Naive B cell (primary cell): ENCODE data around the gene CORO2A. TPM values are rescaled to one million over a fixed set of nuclear protein-coding genes. Genes with fewer than 3 reads are reported as not detected.

Experiments used
- ATAC-seq, 2 donors: fragments of 150-1000 bp; cut with Tn5 transposase; 2 replicates each; pipeline ENCODE4 v1.10.0; 2021; ENCODE audit warnings: low read depth in 2 of 2, mild to moderate bottlenecking in 2 of 2, moderate library complexity in 2 of 2
- DNase-seq: peaks from one replicate; pipeline ENCODE4 v3.0.0; 2022
- H3K27ac Mint-ChIP-seq, 6 donors: one replicate each; pipeline ENCODE4 v1.8.0; 2020 to 2022; ENCODE audit warnings: mild to moderate bottlenecking in 6 of 6, mixed read lengths in 6 of 6, moderate library complexity in 5 of 6, inconsistent platforms in 2 of 6
- H3K27me3 Mint-ChIP-seq, 3 donors: one replicate each; pipeline ENCODE4 v1.8.0; 2021 to 2022; ENCODE audit warnings: mixed read lengths in 3 of 3, mild to moderate bottlenecking in 1 of 3
- H3K36me3 Mint-ChIP-seq, 2 donors: one replicate each; pipeline ENCODE4 v1.8.0; 2020 to 2022; ENCODE audit warnings: mixed read lengths in 2 of 2, inconsistent platforms in 1 of 2, mild to moderate bottlenecking in 1 of 2
- H3K4me1 Mint-ChIP-seq, 3 donors: one replicate each; pipeline ENCODE4 v1.8.0; 2020 to 2022; ENCODE audit warnings: mixed read lengths in 3 of 3, inconsistent platforms in 1 of 3, mild to moderate bottlenecking in 1 of 3, moderate library complexity in 1 of 3
- H3K4me3 Mint-ChIP-seq, 8 donors: one replicate each; pipeline ENCODE4 v1.8.0; 2020 to 2022; ENCODE audit warnings: mild to moderate bottlenecking in 8 of 8, mixed read lengths in 8 of 8, moderate library complexity in 8 of 8, inconsistent platforms in 2 of 8
- H3K9me3 Mint-ChIP-seq, 7 donors: one replicate each; pipeline ENCODE4 v1.8.0; 2020 to 2022; ENCODE audit warnings: mixed read lengths in 7 of 7, mild to moderate bottlenecking in 5 of 7, inconsistent platforms in 2 of 7, moderate library complexity in 1 of 7
- polyA plus RNA-seq, 6 donors: library from polyadenylated mRNA; unstranded; fragments of 300-500 nt; fragmentation: Illumina TruSeq; gene quantifications; one replicate each; pipeline ENCODE4 v1.2.3, GENCODE V29; 2021; ENCODE audit warnings: low read depth in 6 of 6

The CORO2A gene
- polyA plus RNA-seq, 6 donors from 2014 or later, result 0.49 to 2.3 (median 0.87) TPM; not detected in 1

DNA sequence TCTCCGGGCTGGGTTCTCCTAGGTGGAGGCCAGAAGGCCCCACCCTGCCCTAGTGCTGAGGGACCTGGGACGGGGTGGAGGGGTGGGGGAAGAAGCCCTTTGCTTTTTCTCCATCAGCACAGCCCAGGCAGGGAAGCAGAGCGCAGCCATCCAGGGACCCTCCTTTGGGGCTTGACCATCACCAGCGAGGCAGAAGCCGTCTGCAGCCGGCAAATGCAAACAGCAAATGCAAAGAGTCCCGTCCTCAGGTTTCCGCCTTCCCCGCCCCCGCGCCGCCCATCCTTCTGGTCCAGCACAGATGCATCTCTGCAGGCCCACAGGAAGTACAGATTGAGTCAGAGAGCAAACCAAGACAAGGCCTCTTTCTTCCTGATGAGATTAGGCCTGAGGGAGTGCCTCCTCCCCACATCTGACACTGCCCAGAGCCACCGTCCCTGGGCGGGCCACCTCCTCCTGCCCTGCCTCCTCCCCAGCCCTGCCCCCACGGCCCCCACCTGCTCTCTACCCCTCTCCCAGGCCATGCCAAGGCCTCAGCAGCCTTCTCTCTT is 23.4 kb downstream of the CORO2A start:
- DNase-seq (no peak), ATAC-seq (no peak)
- peaks cover 0 to 14% (median 4%) of the 10 kb centered on the region in 3 donors for H3K27me3 Mint-ChIP-seq
- peaks cover 0 to 4% of the 10 kb centered on the region in 2 donors for H3K36me3 Mint-ChIP-seq
- peak overlapping the region in 3 of 6 donors; percentile 69 to 85 (median 70) for H3K27ac Mint-ChIP-seq
- no peak overlapping the region for H3K4me3 Mint-ChIP-seq
- no peaks in the 10 kb centered on the region for H3K9me3 Mint-ChIP-seq
- H3K4me1 Mint-ChIP-seq, result peaks cover 0 to 11% (median 0%) of the 10 kb centered on the region in 3 donors

DNA sequence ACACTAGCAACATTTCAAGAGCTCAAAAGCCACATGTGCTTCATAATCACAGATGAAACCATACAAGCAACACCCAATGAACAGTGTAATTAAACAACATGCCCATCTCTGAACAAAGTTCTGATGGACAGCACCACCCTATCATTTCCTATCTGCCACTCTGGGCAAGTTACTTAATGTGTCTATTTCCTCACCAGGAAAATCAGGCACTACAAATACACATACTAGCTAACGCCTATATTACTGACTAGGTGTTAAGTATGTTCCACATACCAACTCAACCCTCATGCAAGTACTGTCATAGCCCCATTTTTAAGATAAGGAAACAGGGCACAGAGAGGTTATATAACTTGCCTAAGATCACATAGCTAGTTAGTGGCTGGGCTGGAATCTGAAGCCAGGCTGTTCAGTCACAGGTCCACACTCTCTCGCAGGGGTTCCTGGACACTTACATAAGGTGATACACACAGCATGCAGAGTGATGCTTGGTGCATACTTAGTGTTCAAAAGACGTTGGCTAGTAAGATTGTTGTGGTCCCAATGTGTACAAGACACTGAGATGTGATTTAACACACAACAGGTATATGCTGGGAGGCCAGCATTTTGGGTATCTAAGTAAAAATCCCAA is 24.2 kb downstream of the CORO2A start:
- Mint-ChIP-seq H3K36me3 (no peaks in the 10 kb centered on the region), H3K27me3 (peaks cover 0 to 9% (median 4%) of the 10 kb centered on the region in 3 donors), H3K4me3 (no peak overlapping the region), H3K4me1 (peaks cover 0 to 8% (median 0%) of the 10 kb centered on the region in 3 donors), H3K27ac (no peak overlapping the region), H3K9me3 (no peaks in the 10 kb centered on the region)
- ATAC-seq (no peak), DNase-seq (no peak)

DNA sequence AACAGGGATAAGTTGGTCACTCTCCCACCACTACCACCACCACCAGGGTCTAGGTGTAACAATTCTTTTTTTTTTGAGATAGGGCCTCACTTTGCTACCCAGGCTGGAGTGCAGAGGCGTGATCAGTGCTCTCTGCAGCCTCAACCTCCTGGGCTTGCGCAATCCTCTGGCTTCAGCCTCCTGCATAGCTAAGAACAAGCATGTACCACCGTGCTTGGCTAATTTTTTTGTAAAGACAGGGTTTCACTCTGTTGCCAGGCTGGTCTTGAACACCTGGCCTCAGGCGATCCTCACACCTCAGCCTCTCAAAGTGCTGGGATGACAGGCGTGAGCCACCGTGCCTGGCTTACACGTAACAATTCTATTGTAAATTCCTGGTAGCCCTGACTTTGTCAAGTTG is 27.5 kb downstream of the CORO2A start:
- DNase-seq, result no peak

DNA sequence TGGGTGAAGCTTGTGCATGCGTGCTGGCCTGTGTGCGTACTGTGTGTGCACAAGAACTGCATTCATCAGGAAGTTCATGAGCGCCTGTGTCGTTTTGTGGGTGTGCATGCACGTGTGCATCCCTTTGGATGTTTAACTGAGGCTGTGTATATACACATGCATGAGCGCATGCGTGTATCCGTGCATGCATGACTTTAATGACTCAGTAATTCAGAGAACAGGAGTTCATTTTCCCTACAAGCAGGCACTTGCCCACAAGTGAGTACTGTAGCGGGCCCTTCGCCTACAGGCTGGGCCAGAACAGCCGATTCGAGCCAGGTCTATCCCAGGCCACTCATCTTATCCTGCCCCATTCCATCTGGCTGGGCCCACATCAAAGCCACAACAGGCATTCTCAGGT is 29.8 kb downstream of the CORO2A start:
- Mint-ChIP-seq H3K9me3 (no peaks in the 10 kb centered on the region), H3K27me3 (peaks cover 0 to 9% (median 0%) of the 10 kb centered on the region in 3 donors), H3K27ac (no peak overlapping the region), H3K4me1 (peaks cover 0 to 6% (median 2%) of the 10 kb centered on the region in 3 donors), H3K4me3 (no peak overlapping the region), H3K36me3 (no peaks in the 10 kb centered on the region)
- ATAC-seq, result no peak
- no peak for DNase-seq

More for the DNA sequence above, 27.5 kb downstream of the CORO2A start:
- Mint-ChIP-seq H3K9me3 (no peaks in the 10 kb centered on the region), H3K4me3 (no peak overlapping the region), H3K4me1 (peaks cover 0 to 7% (median 2%) of the 10 kb centered on the region in 3 donors), H3K27ac (no peak overlapping the region), H3K36me3 (no peaks in the 10 kb centered on the region), H3K27me3 (peaks cover 0 to 9% (median 4%) of the 10 kb centered on the region in 3 donors)
- no peak for ATAC-seq

DNA sequence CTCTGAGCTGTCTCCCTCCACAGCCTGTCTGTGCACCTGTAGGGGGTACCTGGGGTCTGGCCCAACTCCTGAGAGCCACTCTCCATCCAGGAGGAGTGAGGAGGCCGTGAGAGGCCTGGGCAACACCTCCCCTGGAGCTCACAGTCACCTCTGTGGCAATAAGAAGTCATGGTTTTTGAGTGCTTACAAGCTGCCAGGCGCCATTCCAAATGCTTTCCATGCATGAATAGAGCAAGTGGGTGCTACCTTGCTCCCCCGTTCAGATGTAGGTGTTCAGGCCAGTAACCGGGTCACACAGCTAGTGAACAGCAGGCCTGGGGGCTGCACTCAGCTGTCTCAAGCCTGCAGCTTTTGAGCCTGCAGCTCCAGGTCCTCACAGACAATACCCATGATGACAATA is 30.6 kb downstream of the CORO2A start:
- Mint-ChIP-seq H3K27me3 (peaks cover 0 to 9% (median 0%) of the 10 kb centered on the region in 3 donors), H3K9me3 (no peaks in the 10 kb centered on the region), H3K27ac (peak overlapping the region in 1 of 6 donors; percentile 58), H3K36me3 (no peaks in the 10 kb centered on the region), H3K4me3 (no peak overlapping the region), H3K4me1 (peaks cover 0 to 6% (median 2%) of the 10 kb centered on the region in 3 donors)
- ATAC-seq (no peak), DNase-seq (no peak)

DNA sequence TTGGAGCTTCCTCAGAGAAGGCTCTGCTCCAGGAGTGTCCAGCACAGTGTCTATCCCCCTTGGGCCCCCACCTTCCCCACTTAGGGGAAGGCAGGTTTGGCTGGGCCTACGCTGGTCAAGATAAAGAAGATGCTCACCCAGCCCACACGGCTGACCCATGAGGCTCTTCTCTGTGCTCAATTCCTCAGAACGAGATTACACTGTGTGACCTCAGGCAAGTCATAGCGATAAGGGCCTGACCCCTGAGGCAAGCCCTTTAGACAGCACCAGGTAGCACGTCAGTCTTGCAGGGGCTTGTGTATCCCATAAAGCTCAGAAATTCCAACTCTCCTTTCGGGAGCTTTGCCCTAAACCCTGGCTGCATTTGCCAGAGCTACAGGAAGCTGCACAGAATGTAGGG is 32.6 kb downstream of the CORO2A start:
- no peaks in the 10 kb centered on the region for H3K9me3 Mint-ChIP-seq
- H3K27me3 Mint-ChIP-seq, result peaks cover 0 to 9% (median 0%) of the 10 kb centered on the region in 3 donors
- no peak overlapping the region for H3K4me3 Mint-ChIP-seq
- no peaks in the 10 kb centered on the region for H3K36me3 Mint-ChIP-seq
- H3K4me1 Mint-ChIP-seq, result peaks cover 0 to 3% (median 2%) of the 10 kb centered on the region in 3 donors
- H3K27ac Mint-ChIP-seq, result no peak overlapping the region
- no peak for ATAC-seq
- no peak for DNase-seq

DNA sequence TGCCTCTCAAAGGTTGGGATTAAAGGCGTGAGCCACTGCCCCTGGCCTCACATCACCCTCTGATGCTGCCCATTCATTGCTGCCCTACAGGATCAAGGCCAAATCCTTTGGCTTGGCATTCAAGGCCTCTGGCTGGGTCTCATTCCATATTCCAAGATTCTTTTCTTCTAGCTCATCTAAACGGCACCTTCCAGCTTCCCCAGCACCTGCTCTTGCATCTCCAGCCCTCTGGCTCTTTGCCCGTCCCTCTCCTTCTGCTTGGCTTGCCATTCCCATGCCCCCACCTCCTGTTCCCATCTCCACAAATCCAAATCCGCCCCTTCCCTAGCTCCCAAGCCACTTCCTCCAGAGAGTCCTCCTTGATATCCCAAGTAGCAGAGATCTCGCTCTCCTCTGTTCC is 33.1 kb downstream of the CORO2A start:
- peak overlapping the region in 1 of 6 donors; percentile 81 for H3K27ac Mint-ChIP-seq
- no peak for DNase-seq
- H3K4me1 Mint-ChIP-seq, result peaks cover 0 to 3% (median 2%) of the 10 kb centered on the region in 3 donors
- H3K4me3 Mint-ChIP-seq, result no peak overlapping the region
- no peak for ATAC-seq
- H3K9me3 Mint-ChIP-seq, result no peaks in the 10 kb centered on the region
- no peaks in the 10 kb centered on the region for H3K36me3 Mint-ChIP-seq
- H3K27me3 Mint-ChIP-seq, result peaks cover 0 to 9% (median 0%) of the 10 kb centered on the region in 3 donors

DNA sequence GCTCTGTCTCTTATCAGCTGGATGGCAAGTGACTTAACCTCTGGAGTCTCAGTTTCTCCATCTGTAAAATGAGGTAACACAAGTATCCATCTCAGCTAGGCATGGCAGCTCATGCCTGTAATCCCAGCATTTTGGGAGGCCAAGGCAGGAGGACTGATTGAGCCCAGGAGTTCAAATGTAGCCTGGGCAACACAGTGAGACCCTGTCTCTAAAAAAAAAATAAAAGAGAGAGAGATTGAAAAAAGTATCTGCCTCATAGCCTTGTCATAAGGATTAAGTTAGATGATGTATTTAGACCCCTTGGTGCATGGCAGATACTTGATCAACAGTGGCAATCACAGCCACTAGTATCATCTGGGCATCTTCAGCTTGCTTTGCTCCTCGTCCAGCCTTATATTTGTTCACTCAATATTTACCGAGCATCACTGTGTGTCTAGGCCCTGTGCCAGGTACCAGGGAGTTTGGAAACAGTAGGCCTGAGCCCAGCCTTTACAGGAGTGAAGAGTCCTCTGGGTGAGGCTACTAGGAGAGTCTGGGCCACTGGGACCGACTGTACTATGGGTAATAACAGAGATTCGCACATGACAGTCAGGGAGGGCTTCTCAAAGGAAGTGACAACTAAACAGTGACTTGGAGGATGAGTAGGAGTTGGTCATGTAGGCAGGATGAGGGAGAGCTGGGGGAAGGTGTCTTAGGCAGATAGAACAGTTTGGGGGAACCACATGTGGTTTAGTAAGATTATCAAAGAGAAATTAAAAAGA is 34.2 kb downstream of the CORO2A start:
- DNase-seq, result no peak
- no peak for ATAC-seq
- peaks cover 0 to 3% (median 2%) of the 10 kb centered on the region in 3 donors for H3K4me1 Mint-ChIP-seq
- no peaks in the 10 kb centered on the region for H3K36me3 Mint-ChIP-seq
- peaks cover 0 to 9% (median 0%) of the 10 kb centered on the region in 3 donors for H3K27me3 Mint-ChIP-seq
- peak overlapping the region in 1 of 8 donors; percentile 76 for H3K4me3 Mint-ChIP-seq
- H3K9me3 Mint-ChIP-seq, result no peaks in the 10 kb centered on the region
- H3K27ac Mint-ChIP-seq, result peak overlapping the region in 2 of 6 donors; percentile 20 to 34

DNA sequence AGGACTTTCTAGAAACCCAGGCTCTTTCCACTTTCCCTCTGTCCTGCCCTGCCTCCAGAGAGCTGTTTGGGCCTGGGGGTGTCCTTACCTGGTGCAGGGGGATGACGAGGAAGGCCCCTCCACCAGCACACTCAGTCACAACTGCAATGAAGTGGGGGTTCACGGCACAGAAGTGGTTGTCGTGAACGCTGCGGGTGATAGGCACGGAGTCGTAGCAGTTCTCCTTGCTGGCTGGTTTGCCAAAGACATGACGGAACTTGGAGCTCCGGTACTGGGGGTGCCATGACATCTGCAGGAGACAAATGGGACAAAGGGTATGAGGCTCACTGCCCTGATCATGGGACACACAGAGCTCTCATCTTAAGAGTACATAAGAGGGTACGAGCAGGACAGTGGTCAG is 35.1 kb downstream of the CORO2A start:
- peaks cover 0 to 9% (median 0%) of the 10 kb centered on the region in 3 donors for H3K27me3 Mint-ChIP-seq
- no peak for DNase-seq
- no peak overlapping the region for H3K27ac Mint-ChIP-seq
- H3K4me1 Mint-ChIP-seq, result peaks cover 0 to 3% (median 2%) of the 10 kb centered on the region in 3 donors
- no peaks in the 10 kb centered on the region for H3K9me3 Mint-ChIP-seq
- ATAC-seq, result no peak
- H3K4me3 Mint-ChIP-seq, result no peak overlapping the region
- H3K36me3 Mint-ChIP-seq, result no peaks in the 10 kb centered on the region

DNA sequence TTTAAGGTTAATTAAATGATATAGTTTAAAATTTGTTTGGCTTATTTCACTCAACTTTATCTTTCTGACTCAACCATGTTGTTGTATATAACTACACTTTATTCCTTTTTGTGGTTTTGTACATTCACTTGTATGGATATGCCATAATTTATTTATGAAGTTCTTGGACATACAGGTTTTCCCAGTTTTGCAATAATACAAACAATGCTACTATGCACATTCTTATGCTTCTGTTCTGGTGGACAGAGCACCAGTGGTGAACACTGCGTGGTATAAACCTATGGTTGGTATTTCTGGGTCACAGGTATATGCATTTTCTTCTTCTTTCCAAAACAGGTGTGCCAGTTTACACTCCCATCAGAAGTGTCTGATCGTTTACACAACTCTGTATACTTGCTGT is 37.8 kb downstream of the CORO2A start:
- no peaks in the 10 kb centered on the region for H3K27me3 Mint-ChIP-seq
- H3K4me3 Mint-ChIP-seq, result no peak overlapping the region
- no peak for DNase-seq
- no peak overlapping the region for H3K27ac Mint-ChIP-seq
- ATAC-seq, result no peak
- H3K9me3 Mint-ChIP-seq, result no peaks in the 10 kb centered on the region
- H3K36me3 Mint-ChIP-seq, result no peaks in the 10 kb centered on the region
- no peaks in the 10 kb centered on the region for H3K4me1 Mint-ChIP-seq

DNA sequence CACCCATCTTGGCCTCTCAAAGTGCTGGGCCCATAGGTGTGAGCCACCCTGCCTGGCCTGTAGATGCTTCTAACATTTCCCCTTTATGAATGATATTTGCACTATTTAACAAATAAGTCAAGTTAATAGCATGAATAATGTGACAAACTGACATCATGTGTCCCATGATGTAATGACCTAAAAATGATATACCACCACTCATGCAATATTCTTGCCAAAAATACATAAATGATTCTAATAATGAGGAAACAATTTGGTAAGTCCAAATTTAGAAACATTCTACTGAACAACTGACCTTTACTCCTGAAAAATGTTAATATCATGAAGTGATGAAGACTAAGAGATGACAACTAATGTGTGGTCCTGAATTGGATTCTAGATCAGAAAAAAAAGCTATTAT is 39.9 kb downstream of the CORO2A start:
- Mint-ChIP-seq H3K36me3 (no peaks in the 10 kb centered on the region), H3K27ac (no peak overlapping the region), H3K27me3 (no peaks in the 10 kb centered on the region), H3K9me3 (no peaks in the 10 kb centered on the region), H3K4me3 (no peak overlapping the region), H3K4me1 (no peaks in the 10 kb centered on the region)
- no peak for DNase-seq
- ATAC-seq, result no peak

DNA sequence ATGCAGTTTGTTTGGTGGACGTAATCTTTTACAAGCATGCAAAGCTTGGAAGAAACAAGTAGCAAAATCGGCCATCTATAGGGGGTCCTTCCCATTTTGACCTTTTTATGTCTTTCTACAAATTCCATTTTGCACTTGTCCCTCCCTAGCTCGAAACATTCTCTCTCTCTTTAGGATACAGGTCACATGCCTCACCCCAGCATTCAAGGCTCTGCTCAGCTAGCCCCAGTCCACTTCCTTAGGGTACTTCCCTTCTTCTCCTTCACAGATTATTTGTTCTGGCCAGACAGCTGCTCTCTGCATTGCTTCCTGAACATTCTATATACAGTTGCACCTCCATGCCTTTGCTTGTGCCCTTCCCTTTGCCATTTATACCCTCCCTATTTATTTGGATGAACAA is 41.7 kb downstream of the CORO2A start:
- ATAC-seq, result no peak
- Mint-ChIP-seq H3K36me3 (no peaks in the 10 kb centered on the region), H3K9me3 (no peaks in the 10 kb centered on the region), H3K4me1 (peaks cover 2 to 7% (median 4%) of the 10 kb centered on the region in 3 donors), H3K27me3 (no peaks in the 10 kb centered on the region), H3K27ac (peak overlapping the region in 1 of 6 donors; percentile 25), H3K4me3 (no peak overlapping the region)
- DNase-seq, result no peak

DNA sequence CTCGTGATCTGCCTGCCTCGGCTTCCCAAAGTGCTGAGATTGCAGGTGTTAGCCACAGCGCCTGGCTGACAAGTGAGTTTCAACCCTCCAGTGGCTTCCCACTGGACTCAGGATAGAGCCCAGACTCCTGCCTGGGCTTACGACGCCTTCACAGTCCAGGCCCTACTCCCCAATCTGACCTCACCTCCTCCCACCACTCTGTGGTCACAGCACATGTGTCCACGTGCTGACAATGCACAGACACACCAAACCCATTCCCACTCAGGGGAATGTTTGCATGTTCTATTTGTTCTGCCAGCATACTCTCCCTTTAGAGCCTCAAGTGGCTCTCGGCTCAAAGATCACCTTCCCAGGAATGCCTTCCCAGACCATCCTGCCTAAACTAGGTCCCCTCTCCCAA is 42.3 kb downstream of the CORO2A start:
- H3K27me3 Mint-ChIP-seq, result no peaks in the 10 kb centered on the region
- H3K36me3 Mint-ChIP-seq, result no peaks in the 10 kb centered on the region
- ATAC-seq (no peak), DNase-seq (no peak)
- no peak overlapping the region for H3K27ac Mint-ChIP-seq
- H3K4me1 Mint-ChIP-seq, result peaks cover 2 to 7% (median 4%) of the 10 kb centered on the region in 3 donors
- no peaks in the 10 kb centered on the region for H3K9me3 Mint-ChIP-seq
- no peak overlapping the region for H3K4me3 Mint-ChIP-seq

DNA sequence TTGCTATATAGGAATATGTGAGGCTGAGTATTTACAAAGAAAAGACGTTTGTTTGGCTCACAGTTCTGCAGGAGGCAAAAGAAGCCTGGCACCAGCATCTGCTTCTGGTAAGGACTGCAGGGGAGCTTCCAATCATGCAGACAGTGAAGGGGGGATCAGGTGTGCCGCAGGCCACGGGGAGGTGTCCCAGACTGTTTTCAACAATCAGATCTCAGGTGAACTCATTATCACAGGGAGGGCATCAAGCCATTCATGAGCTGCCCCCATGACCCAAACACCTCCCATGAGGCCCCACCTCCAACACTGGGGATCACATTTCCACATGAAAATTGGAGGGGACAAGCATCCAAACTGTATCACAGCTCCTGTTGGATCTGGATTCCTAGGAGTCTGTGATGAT is 43.0 kb downstream of the CORO2A start:
- H3K27ac Mint-ChIP-seq, result peak overlapping the region in 1 of 6 donors; percentile 56
- H3K4me1 Mint-ChIP-seq, result peaks cover 2 to 7% (median 4%) of the 10 kb centered on the region in 3 donors
- no peaks in the 10 kb centered on the region for H3K9me3 Mint-ChIP-seq
- no peak for DNase-seq
- no peak for ATAC-seq
- no peaks in the 10 kb centered on the region for H3K36me3 Mint-ChIP-seq
- no peaks in the 10 kb centered on the region for H3K27me3 Mint-ChIP-seq
- no peak overlapping the region for H3K4me3 Mint-ChIP-seq
